Measurements from ENCODE around the gene OR1L6. TPM values are rescaled to one million over a fixed set of nuclear protein-coding genes. Genes with fewer than 3 reads are reported as not detected.

OR1L6 gene, protein sequence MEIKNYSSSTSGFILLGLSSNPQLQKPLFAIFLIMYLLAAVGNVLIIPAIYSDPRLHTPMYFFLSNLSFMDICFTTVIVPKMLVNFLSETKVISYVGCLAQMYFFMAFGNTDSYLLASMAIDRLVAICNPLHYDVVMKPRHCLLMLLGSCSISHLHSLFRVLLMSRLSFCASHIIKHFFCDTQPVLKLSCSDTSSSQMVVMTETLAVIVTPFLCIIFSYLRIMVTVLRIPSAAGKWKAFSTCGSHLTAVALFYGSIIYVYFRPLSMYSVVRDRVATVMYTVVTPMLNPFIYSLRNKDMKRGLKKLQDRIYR
- not detected in 2 replicates for total RNA-seq

- DNase-seq, result no peak
Measured at GRCh38 chr9:122742003-122742402, at the start of gene OR1L6. Gene OR1L6 (plus strand): TSS chr9:122742303. CDS start chr9:122749848, 7,545 bp downstream.

DNA sequence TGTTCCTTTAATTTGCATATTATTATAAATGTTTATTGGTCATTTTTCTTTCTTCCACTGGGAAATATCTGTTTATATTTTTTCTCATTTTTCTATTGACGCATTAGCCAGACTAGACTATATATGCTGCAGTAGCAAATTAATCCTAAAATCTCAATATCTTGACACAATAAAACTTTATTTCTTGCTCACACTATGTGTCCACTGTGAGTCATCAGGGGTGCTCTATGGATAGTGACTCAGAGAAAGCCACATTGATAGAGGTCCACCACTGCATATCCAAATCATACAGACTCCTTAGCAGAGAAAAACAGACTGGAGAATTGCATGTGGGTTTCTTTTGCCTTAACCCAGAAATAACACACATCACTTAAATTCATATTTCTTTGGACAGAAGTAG is 46.4 kb upstream of the OR1L6 start:
- no peak for DNase-seq

- no peak for DNase-seq
Measured at GRCh38 chr9:122718038-122718437, 24.1 kb upstream of the OR1L6 start.

GRCh38 chr9:122719218-122719617 is 22.9 kb upstream of the OR1L6 start:
- no peak for DNase-seq

DNA sequence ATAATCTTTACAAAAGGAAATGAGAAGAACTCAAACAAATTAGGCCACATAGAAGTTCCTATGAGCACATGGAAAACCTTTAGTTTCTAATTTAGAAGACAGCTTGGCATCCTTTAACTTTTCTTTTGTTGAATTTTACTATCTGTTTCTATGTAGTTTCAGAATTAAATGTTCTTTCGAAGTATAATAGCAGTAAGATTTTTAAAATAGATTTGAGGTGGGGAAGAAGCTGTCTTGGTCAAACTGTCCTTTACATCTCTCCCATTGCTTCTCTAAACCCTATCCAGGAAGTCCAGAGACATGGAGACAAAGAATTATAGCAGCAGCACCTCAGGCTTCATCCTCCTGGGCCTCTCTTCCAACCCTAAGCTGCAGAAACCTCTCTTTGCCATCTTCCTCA is 18.4 kb upstream of the OR1L6 start, which contains the start of gene OR1L4:
Gene OR1L4, plus strand, starts transcription at position 301 of the 400 bp plus-strand sequence. Its CDS starts 0 bp downstream, at position 301.
- DNase-seq, result no peak

GRCh38 chr9:122754825-122755224 is 12.7 kb downstream of the OR1L6 start:
- DNase-seq, result no peak

- no peak for DNase-seq
Measured at GRCh38 chr9:122767817-122768216, 25.7 kb downstream of the OR1L6 start.

GRCh38 chr9:122777052-122777451 is 34.9 kb downstream of the OR1L6 start:
- no peak for DNase-seq

DNA sequence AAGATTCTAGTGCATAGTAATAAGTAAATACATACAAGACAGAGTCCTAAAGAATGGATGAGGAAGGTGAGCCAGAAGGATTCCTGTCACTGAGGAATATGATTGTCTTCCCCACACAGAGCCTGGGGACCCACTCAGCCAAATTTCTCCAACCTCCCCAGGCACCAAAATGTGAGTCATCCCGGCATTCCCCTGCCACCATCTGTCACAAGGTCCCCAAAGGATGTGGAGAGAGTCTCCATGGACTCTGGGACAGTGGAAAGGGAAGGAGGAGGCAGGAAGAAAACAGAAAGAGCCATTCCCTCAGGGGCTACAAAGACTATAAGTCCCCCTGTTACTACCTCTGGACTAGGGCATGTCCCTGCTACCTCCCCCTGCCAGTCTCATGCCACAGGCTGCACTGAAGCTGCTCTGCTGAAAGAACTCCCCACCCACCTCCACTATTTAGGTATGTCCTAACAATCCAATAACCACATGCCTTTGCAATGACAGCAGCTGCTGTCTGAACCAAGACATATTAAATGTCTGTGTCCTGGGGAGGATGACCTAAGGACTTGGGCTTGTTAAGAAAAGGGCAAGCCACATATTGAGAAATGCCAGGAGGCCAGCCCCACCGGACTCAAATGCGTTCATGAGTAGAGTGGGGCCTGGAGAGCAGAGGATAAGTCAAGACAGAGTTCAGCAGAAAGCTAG is 36.0 kb downstream of the OR1L6 start:
- DNase-seq, result no peak

DNA sequence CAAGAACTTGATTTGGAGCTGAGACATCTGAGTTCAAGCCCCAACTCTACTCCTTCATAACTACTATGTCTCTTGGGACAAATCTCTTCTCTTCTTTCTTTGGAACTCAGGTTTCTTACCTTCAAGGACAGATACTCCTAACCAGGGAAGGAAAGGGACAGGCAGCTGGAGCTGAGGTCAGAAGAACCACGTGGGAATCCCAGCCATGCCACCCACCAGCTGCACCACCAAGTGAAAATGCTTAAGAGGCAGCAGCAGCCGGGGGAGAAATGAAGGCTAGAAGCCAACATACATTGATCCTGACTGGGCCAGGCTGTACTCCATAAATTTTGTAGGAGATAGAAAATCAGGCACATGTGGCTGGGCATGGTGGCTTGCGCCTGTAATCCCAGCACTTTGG is 37.1 kb downstream of the OR1L6 start:
- DNase-seq, result no peak

DNA sequence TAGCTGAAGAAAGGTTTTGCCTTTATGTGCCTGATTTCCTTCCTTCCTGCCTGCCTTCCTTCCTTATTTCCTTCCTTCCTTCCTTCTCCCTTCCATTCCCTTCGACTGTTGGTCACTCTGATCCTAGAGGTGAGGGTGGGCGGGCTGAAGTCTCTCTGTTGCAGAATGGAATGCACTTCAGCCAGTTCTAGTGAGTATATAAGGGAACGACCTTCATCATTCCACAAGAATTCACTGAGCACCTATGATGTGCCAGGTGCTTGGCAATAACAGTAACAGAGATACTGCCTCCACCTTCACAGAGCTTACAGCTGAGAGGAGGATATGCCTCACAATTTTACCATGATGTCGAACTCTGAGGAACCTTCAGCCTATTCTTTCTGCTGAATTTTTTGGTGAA is 37.9 kb downstream of the OR1L6 start:
- DNase-seq, result no peak

DNA sequence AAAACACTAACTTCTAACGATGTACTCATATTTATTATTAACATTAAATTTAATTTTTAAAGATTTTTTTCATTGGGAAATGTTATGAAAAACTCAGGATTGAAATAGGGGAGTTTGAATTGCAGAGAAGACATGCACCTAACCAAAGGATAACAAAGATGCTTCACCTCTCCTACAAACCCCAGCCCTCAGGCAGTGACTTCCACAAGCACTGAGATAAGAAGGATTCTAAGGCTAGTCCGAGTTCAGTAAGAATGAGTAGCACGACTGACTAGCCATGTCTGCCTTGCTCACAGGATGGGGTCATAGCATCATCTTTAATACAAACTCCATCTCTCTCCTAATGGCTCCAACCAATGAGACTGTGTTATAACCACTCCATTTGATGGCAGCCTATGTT is 39.6 kb downstream of the OR1L6 start:
- no peak for DNase-seq

- DNase-seq, result no peak
Measured at GRCh38 chr9:122785269-122785668, 43.2 kb downstream of the OR1L6 start.

DNA sequence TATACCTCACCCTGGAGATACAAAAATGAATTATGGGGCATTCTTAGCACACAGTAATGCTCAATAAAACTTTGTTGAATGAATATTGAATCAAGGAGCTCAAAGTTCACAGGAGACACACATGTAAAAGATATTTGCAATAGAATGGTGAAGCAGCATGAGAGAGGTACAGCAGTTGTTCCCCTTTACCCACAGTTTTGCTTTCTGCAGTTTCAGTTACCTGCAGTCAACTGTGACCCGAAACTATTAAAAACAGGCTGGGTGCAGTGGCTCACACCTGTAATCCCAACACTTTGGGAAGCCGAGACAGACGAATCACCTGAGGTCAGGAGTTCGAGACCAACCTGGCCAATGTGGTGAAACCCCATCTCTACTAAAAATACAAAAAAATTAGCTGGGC is 44.2 kb downstream of the OR1L6 start:
- DNase-seq, result no peak

GRCh38 chr9:122788831-122789230 is 46.7 kb downstream of the OR1L6 start, which contains the start of gene OR5C1:
Gene OR5C1 (plus strand): TSS chr9:122788933. CDS start chr9:122788933, 0 bp downstream.
- no peak for DNase-seq

GRCh38 chr9:122789256-122790046 is 47.3 kb downstream of the OR1L6 start:
- no peak for DNase-seq

- DNase-seq, result no peak
Measured at GRCh38 chr9:122791872-122792669, 50.0 kb downstream of the OR1L6 start.

GRCh38 chr9:122797316-122798063 is 55.4 kb downstream of the OR1L6 start:
- no peak for DNase-seq
